Activated T-cell treated with anti-CD3 and anti-CD28 coated beads, Interleukin-2, amount 50 U/mL, for 48 hours (primary cell): Measurements from ENCODE around the gene PDE6H.

Experiments used
- DNase-seq, 2 experiments: peaks; one replicate each; pipeline ENCODE4 v3.0.0-alpha.2; 2020

PDE6H gene

DNA sequence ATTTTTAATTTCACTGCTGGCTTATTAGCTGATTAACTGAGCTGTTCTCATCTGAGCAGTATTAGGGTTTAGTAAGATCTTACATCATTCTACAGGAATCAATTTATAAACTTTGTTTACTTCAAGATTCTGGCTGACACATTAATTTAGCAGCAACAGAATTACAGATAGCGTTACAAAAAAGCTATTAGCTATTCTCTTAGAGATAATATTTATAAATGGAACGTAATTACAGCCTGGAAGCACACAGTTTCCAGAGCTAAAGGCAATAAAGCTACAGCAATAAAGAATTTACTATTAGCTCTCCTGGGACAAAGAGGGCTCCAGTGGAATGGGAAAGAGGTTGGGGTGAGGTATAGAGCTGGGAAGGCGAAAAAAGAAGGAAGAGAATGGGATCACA is 34.7 kb downstream of the PDE6H start:
- no peak for DNase-seq

DNA sequence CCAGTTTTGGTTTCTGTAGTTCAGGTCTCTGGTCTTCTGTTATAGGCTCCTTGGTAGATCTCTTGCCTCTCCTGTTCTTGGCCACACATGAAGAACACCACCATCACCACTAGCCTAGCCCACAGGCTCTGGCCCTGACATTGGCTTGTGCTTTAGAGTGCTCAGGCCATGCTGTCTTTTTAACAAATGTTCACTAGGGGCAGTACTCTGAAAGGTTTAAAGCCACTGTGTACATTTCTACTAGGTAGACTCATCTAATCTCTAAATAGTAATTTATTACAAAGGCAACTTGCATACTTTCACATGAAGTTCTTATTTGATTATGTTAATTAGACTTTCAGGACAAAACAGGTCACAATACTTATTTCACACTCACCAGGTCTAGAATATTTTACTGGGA is 38.3 kb downstream of the PDE6H start:
- DNase-seq, result no peak

DNA sequence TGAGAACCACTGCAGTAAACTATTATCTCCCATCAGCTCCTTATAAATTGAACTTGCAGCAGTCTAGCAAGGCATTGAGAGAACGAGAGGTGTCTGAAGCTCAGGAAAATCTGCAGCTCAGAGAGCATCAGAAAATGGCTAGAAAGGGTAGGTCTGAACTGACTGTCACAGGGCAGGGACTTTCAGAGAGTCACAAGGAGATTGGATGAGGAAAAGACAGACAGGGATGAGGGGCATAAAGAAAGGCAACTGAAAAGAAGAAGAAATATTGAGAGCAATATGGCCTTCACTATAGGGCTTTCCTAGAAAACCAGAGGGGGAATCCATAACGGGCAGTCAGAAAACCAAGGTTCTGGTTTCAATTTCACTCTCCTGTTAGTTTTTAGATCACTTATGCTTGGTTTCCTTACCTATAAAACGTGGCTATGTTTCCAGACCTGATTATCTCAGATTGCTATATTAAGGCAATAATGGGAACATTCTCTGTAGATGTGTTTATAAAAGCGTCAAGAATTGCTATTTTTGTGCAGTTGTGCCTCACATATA is 40.9 kb downstream of the PDE6H start:
- no peak for DNase-seq

DNA sequence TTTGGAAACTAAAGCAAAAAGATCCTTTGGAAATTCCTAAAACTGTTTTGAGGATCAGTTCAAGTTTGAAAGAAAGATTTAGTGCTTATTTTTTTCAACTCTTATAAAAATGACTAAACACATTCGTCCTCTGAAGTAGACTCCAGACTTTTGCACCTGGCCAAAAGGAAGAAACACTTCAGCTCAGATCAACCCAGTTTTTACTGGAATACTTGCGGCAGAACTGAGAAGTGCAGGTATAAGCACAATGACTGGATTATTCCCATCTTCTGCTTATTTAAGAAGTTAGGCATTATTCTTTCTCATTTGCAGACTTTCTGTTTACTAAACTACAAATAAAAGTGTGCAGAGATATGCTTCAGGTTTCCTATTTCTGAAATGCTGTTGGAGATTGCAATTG is 41.9 kb downstream of the PDE6H start:
- no peak for DNase-seq

DNA sequence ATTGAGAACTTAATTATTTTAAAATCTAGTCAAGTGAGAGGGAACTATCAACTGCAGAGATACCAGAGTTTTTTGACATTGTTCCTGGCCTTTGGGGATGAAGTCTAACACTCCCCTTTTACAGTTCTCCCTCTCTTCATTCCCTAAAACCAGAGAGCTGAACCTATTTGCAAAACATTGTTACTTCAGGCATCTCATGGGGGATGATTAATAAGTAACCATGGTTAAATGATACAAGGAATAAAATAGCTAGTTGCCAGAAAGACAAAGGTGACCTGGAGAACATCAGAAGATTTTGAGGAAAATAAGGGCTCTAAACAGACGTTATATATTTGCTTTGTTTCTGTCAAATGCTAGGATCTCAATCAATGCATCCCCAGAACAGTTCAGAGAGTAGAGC is 42.3 kb downstream of the PDE6H start:
- no peak for DNase-seq

DNA sequence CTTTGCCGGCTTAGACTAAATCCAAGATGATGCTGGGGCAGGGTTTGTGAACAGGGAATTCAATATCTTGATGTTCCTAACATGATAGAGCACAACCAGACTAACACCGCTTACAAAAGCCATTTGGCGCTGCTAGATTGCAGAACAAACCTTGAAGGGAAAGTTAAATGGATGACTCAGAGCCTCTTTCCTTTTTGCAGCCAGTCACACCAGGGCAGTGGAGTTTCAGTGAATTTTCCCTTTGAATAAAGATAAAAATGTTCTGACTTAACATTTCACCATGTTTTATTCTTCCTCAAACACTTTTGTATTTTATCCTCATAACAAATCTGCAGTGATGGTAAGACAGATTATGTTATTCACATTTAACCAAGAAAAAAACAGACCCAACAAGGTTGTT is 47.3 kb downstream of the PDE6H start:
- no peak for DNase-seq
